ENCODE data around the gene CDH10.

DNA sequence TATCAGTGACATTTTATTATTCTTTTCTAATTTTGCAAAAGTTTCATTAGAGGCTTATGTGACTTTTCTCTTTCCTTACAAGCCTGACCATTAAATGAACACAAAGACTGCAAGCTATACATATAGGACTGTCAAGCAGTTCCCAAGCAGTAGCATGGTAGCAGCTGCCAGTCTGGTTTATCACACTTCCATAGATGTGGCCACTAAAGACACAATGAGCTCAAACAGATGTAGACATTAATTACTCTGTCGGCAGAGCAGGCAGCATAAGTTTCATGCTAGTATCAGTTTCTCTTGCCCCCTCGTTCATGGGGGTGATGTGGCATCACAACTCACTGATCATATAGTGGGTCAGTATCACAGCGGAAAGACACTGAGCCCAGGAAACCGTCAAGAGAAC is 89.5 kb downstream of the CDH10 start:
- TF ChIP-seq, protein P1, sequence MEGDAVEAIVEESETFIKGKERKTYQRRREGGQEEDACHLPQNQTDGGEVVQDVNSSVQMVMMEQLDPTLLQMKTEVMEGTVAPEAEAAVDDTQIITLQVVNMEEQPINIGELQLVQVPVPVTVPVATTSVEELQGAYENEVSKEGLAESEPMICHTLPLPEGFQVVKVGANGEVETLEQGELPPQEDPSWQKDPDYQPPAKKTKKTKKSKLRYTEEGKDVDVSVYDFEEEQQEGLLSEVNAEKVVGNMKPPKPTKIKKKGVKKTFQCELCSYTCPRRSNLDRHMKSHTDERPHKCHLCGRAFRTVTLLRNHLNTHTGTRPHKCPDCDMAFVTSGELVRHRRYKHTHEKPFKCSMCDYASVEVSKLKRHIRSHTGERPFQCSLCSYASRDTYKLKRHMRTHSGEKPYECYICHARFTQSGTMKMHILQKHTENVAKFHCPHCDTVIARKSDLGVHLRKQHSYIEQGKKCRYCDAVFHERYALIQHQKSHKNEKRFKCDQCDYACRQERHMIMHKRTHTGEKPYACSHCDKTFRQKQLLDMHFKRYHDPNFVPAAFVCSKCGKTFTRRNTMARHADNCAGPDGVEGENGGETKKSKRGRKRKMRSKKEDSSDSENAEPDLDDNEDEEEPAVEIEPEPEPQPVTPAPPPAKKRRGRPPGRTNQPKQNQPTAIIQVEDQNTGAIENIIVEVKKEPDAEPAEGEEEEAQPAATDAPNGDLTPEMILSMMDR (conservative IDR thresholded peaks at IDR 0.05): no peak
- no peak for TF ChIP-seq ZFX (IDR thresholded peaks at IDR 0.05)

Data from C4-2B (cell line).